Measurements from ENCODE around the gene CA4. TPM values are rescaled to one million over a fixed set of nuclear protein-coding genes. Genes with fewer than 3 reads are reported as not detected.

The CA4 gene
- not detected in 2 replicates for total RNA-seq

GRCh38 chr17:60149691-60150582, at the start of gene CA4:
Gene CA4, plus strand, starts transcription at chr17:60149973. Its CDS starts 62 bp downstream, at chr17:60150035.

Other genes with a start within 250 kb of the CA4 start
- 9.2 and 14.9 TPM in 2 replicates for gene RNFT1, start 185.2 kb upstream of the CA4 start, total RNA-seq
- 10.6 and 11.4 TPM in 2 replicates for gene HEATR6, start 71.1 kb upstream of the CA4 start, total RNA-seq
- 25.6 and 25.9 TPM in 2 replicates for gene USP32, start 242.2 kb downstream of the CA4 start, total RNA-seq